Activated naive CD4-positive, alpha-beta T cell treated with anti-CD3 and anti-CD28 coated beads, Interleukin-2, amount 50 U/mL, for 16 hours (primary cell): Measurements from ENCODE around the gene KIF5A.
"Not testable (repeated sequence)": the region's sequence is repeated elsewhere in the genome, so short reads cannot be mapped to it uniquely, and the experiment has no call there.

Source experiments
- DNase-seq: peaks from one replicate; pipeline ENCODE4 v3.0.0-alpha.2; 2020

Gene KIF5A

GRCh38 chr12:57549909-57550640, at the start of gene KIF5A:
KIF5A (plus strand) TSS chr12:57550044; CDS start chr12:57550272, 228 bp downstream.
- DNase-seq = peak; percentile 69

- no peak for DNase-seq
Measured at GRCh38 chr12:57500213-57500612, 49.6 kb upstream of the KIF5A start.

DNA sequence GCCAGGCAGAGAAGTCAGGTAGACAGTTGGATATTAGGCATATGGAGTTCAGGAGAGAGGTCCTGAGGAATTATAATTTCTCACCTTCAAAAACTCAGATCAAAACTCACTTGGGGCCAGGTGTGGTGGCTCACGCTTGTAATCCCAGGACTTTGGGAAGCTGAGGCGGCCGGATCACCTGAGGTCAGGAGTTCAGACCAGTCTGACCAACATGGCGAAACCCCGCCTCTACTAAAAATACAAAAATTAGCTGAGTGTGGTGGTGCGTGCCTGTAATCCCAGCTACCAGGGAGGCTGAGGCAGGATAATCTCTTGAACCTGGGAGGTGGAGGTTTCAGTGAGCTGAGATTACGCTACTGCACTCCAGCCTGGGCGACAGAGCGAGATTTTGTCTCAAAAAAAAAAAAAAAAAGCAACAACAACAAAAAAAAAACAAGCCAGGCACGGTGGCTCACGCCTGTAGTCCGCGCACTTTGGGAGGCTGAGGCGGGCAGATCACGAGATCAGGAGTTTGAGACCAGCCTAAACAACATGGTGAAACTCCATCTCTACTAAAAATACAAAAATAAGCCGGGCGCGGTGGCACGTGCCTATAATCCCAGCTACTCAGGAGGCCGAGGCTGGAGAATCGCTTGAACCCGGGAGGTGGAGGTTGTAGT, 47.4 kb upstream of the KIF5A start:
- not testable (repeated sequence) for DNase-seq

DNA sequence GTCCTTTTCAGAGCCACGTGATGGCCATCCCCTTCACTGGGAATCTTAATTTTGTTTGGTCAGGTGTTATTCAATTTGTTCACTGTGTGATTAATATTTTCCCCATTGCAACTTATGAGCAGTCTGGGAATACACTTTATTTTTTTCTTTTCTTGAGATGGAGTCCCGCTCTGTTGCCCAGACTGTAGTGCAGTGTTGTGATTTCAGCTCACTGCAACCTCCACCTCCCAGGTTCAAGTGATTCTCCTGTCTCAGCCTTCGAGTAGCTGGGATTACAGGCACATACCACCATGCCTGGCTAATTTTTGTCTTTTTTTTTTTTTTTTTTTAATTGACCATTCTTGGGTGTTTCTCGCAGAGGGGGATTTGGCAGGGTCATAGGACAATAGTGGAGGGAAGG, 43.3 kb upstream of the KIF5A start:
- not testable (repeated sequence) for DNase-seq

DNA sequence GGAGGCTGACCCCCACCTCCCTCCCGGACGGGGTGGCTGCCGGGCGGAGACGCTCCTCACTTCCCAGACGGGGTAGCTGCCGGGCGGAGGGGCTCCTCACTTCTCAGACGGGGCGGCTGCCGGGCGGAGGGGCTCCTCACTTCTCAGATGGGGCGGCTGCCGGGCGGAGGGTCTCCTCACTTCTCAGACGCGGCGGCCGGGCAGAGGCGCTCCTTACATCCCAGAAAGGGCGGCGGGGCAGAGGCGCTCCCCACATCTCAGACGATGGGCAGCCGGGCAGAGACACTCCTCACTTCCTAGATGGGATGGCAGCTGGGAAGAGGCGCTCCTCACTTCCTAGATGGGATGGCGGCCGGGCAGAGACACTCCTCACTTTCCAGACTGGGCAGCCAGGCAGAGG, 42.0 kb upstream of the KIF5A start:
- DNase-seq = not testable (repeated sequence)

- DNase-seq = no peak
Measured at GRCh38 chr12:57511161-57511560, 38.7 kb upstream of the KIF5A start.

DNA sequence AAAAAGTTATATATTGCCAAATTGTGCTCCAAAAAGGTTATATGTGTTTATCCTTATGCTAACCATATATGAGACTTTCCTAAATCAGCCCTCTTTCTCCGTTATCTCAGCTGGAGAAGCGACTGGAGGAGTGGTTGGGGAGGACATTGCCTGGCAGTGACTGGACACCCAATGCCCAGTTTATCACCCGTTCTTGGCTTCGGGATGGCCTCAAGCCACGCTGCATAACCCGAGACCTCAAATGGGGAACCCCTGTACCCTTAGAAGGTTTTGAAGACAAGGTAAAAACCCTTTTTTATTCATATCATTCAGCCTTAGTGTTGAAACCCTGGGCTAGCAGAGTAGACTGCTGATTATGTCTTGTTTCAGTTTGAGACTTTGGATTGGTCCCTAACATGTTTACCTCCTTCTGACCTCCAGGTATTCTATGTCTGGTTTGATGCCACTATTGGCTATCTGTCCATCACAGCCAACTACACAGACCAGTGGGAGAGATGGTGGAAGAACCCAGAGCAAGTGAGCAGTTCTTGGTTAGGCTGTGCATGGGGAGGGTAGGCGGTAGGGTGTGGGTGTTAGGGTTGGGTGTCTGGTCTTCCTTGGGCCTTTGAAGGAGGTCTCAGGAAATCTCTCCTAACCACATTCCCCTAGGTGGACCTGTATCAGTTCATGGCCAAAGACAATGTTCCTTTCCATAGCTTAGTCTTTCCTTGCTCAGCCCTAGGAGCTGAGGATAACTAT, 38.1 kb upstream of the KIF5A start:
- DNase-seq = no peak

GRCh38 chr12:57512665-57513064, 37.2 kb upstream of the KIF5A start:
- DNase-seq = no peak

DNA sequence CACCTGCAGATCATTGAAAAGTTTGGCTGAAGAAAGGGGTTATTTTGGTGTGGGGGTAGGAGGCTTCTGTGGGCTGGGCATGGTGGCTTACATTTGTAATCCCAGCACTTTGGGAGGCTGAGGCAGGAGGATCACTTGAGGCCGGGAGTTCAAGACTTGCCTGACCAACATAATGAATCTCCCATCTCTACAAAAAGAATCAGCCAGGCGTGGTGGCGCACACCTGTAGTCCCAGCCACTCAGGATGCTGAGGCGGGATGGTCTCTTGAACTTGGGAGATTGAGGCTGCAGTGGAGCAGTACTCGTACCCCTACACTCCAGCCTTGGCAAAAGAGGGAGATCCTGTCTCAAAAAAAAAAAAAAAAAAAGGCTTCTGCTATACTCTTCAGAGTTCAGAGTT, 36.6 kb upstream of the KIF5A start:
- no peak for DNase-seq

DNA sequence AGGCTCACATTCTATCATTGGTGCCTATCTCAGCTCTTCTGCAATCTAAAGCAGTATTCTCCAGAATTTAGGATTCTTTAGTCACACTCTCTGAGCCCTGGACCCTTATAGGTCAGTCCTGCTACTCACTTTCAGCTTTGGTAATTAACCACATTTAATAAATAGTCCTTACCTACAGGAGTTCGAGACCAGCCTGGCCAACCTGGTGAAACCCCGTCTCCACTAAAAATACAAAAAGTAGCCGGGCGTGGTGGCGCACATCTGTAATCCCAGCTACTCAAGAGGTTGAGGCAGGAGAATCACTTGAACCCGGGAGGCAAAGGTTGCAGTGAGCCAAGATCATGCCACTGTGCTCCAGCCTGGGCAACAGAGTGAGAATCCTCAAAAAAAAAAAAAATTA, 36.2 kb upstream of the KIF5A start:
- DNase-seq = not testable (repeated sequence)

- DNase-seq = not testable (repeated sequence)
Measured at GRCh38 chr12:57514246-57514645, 35.6 kb upstream of the KIF5A start.

- no peak for DNase-seq
Measured at GRCh38 chr12:57514720-57515407, 35.0 kb upstream of the KIF5A start.

- DNase-seq = no peak
Measured at GRCh38 chr12:57515408-57515933, 34.4 kb upstream of the KIF5A start.

GRCh38 chr12:57515934-57516541, 33.8 kb upstream of the KIF5A start:
- no peak for DNase-seq

DNA sequence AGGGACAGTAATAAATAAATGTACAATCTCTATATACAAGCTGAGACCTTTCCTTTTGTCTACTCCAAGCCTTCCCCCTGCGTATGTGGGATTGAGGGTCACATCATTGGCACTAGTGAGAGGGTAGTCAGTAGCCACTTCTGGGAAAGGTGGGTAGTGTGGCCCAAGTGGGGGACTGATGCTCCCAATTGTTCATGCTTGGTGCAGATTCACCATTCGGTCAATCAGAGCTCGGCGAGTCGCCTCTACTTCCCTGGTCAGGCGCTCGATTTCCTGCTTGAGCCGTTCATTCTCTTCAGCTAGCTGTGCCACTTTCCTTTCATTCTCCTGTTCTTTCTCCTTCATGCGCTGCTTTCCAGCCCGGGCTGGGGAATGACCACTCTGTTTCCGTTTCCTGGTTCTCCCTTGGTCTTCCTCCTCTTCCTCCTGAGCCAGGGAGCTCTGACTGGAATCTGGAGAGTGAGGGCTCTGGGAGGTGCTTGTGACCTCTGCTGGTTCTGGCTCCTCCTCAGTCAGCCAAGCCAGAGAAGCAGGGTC, 33.2 kb upstream of the KIF5A start:
- DNase-seq = no peak

DNA sequence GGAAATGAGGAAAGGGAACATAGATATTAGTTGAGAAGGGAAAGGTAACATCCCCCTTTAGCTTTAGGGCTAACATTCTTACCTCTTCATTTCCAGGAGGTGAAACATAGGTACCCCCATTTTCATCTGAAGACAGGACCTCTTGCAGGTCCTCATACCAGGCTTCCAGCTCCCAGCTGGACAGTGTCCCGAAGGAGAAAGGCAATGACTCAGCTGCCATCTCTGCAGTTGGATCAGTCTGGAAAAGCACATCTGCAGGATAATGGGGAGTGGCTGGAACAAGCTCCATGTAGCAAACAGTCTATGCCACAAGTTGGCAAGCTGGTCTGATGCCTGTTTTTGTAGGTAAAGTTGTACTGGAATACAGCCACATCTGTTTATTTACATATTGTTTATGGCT, 32.7 kb upstream of the KIF5A start:
- no peak for DNase-seq

DNA sequence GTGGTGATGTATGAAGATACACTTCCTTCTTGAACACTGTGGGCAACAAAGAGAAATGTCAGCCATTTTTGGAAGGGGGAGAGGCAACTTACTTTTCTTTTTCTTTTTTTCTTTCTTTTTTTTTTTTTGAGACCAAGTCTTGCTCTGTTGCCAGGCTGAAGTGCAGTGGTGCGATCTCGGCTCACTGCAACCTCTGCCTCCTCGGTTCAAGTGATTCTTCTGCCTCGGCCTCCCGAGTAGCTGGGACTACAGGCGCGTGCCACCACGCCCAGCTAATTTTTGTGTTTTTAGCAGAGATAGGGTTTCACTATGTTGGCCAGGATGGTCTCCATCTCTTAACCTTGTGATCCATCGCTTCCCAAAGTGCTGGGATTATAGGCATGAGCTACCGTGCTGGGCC, 32.1 kb upstream of the KIF5A start:
- not testable (repeated sequence) for DNase-seq

GRCh38 chr12:57518176-57518919, 31.5 kb upstream of the KIF5A start:
- no peak for DNase-seq

DNA sequence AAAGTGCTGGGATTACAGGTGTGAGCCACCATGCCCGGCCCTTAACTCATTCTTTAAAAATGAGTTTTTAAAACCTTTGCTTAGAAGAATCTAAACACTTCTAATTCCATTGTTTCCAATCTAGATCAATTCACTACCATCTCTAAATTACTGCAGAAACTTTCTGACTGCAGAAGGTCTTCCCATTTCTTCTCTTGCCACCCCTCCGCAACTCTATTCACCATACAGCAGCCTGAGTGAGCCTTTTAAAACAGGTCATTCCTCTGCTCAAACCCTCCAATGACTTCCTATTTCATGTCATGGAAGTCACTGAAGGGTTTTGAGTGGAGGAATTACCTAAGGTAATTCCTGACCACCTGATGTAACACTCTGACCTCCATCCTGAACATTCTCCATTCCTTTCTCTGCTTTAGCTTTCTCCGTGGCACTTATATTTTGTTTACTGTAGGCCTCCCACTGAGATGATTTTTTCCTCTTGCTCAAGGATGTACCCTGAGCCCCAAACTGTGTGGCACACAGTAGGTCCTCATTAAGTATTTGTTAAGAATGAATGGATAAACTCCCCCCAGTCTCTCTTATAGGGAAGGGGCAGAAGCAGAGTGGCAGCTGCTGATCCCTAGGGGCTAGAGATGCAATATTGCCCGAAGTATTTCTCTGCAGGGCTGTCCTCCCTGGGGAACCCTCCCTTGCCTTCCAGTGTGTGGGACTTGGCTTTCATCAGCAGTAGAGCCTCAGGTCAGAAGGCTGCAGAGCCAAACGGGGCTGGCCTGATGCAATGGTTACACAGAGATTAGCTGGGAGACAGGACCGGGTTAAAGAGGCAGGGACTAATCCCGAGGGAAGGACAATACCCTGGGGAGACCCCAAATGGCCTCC, 30.7 kb upstream of the KIF5A start:
- DNase-seq = peak; percentile 23

DNA sequence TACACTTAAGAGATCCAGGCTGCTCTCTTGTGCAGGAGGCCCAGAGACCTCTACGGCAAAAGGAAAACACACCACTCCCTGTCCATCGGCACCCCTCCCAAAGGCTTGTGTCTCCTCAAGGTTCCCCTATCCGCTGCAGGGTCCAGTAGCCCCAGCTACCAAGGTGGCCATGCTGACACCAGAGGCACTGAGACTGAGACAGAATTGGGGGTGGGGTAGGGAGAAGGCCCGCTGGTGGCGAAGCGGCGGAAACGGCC, 30.1 kb upstream of the KIF5A start:
- peak; percentile 20 for DNase-seq
